ENCODE results near the gene FBXL17.
"Not testable (repeated sequence)": the region's sequence is repeated elsewhere in the genome, so short reads cannot be mapped to it uniquely, and the experiment has no call there.

Gene FBXL17

DNA sequence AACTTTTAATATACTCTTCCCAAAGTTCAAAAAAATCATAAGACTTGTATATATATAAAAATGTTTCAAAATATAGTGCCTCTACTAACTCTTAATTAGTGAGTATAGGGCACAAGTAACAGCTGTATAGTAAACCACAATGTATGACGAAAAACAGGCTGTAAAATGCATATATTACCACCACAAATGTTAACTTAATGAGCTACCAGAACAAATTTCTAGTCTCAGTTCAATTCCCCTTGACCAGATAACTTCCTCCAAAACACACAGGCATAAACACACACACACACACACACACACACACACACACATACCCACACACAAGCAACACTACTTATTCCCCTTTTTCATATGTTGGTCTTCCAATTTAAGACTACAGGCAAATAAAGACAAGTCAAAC, 78.8 kb downstream of the FBXL17 start:
- DNase-seq: no peak

DNA sequence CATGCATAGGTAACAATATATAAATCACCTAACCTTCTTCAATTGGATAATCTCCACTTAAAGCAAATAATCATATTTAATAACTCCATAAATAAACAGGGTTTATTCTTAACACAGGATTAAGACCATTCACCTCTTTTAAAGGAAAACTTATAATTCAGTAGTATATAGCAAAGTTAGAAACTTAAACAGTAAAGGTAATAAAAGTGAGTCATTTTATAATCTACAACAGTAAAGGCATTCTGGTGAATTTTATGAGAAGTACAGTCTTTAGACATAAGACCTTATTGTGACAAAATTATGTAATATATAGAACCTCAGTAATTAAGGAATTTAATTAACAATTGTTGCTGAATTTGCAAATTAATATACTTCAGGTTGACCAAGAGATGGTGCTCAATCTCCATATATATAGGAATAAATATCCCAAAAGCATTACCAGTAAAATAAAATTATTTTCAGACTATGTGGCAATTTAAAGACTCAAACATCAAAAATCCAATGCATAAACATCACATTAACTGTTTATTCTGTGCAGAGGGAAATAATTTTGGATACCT, 84.8 kb downstream of the FBXL17 start:
- DNase-seq: no peak

DNA sequence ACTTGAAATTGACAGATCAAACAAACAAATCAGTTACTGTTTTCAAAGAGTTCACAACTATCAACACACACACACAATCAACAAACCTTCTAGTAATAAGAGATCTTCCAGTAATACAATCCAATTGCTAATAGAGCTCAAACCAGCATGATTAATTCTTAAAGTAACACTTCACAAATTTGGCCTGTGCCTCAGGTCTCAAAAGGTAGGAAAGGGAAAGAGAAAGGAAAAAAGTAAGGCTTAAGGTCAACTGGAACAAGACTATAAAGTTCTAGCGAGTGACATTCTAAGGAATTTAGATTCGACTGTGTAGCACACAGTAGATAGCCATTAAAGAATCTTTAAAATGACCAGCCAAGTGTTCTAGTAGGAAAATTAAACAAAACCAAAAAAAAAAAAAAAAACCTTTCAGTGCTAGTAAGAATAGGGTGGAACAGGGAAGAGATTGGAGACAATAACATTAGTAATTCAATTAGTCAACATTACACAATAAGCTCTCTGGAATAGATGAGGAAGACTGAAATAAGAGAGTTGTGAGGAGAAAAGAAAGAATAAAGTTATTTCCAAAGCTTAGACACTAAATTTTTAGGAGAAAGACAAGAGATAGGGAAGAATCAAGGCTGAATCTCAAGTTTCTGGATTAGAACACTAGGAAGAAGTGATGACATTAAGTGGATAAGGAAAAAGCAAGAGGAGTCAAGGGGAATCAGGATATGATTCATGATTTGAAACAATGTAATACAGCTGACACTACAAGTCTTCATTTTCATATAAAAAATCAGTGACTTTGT, 86.1 kb downstream of the FBXL17 start:
- DNase-seq: peak; percentile 12

DNA sequence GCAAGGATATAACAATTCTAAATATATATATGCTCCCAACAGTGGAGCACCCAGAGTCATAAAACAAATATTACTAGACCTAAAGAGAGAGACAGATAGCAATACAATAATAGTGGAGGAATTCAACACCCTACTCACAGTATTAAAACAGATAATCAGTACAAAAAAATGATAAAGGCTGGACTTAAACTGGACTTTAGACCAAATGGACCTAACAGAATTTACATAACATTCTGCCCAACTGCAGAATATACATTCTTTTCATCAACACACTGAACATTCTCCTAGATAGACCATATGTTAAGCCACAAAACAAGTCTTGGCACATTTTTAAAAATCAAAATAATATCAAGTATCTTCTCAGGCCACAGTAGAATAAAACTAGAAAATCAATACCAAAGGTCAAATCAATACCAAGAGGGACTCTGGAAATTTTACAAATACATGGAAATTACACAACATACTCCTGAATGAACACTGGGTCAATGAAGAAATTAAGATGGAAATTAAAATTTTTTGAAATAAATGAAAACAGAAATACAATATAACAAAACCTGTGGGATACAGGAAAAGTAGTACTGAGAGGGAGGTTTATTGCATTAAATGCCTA, 100.8 kb downstream of the FBXL17 start:
- no peak for DNase-seq

DNA sequence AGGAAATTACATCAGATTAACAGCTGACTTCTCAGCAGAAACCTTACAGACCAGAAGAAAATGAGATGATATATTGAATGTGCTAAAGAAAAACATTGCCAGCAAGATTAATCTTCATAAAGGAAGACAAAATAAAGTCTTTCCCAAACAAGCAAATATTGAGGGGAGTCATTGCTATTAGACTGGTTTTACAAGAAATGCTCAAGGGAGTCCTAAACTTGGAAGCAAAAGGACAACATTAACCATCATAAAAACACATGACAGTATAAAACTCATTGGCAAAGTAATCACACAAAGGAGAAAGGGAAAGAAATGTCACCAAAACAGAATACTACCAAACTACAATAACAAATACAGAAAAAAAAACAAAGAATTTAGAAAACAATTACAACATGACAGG, 101.7 kb downstream of the FBXL17 start:
- DNase-seq: no peak

DNA sequence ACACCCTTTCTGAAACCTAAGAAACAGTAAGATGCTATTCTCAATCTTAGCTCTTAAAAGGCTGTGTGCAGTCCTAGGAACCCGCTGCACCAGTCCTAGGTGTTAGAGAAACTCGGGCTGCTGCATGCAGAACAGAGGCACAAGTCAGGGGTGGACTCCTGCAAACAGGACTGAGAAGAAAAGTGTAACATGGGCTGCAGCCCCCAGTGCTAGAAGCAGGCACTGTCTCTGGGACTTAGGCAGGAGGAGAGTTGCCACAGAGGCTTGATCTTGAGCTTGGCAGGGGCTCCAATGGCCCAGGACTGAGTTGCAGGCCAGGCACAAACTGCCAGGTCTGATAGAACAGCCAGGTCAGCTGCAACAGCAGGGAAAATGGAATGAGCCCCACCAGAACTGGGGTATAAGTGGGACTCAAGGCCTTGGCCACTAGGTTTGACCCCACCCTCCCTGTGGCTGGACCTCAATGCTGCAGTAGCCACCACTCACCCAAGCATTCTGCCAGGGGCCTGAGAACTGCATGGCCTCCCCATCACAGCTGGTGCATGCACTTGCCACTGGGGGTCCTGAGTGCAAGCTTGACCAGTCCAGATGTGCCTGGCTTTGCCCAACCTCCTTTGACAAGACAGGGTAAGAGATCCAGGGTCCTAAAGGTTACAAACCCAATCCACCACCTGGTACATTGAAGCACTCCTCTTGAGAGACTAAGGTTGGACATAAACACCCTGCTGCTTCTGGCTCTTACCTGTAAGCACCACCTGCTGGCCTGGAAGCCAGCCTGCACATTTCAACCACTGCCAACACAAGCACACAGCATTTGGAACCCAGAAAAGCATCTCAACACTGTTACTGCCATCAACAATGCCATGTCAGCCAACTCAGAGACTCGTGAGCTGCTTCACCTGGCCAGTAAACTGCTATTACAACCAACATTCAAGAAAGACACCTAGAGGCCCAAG, 103.3 kb downstream of the FBXL17 start:
- no peak for DNase-seq

DNA sequence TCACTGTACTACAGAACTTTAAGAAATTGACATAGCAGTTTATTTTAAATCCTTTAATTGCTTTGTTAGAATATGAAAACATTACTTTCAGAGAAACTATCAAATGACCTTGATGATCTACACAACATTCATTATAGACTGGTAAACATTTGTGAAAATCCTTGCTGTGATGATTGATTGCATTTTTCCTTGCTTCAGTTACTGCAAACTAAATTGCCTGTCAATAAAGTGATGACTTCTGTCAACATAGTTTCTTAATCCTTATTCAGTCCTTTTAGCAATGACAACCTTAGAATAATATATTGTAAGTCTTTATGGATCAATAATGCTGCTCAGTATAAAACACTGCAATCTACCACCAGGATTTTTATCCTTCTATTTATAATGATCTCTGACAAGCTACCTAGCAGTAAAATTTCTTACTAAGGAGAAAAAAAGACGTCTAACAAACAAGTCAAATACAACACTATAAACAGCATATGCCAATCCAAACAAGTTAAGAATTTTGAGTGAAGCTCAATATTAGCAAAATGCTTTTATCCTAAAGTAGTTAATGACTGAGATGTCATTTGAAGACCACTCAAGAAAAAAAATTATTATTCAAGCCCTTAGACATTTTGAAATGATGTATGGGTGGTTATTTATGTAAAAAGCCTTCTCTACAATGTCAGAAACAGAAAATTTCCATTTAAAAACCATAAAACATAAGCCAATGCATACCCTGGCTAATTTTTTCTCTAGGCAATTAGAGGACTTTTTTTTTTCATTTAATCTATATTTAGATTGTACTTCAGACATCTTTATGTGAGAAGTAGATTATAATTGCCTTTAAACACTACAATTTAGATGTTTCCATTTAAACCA, 105.5 kb downstream of the FBXL17 start:
- DNase-seq: no peak

DNA sequence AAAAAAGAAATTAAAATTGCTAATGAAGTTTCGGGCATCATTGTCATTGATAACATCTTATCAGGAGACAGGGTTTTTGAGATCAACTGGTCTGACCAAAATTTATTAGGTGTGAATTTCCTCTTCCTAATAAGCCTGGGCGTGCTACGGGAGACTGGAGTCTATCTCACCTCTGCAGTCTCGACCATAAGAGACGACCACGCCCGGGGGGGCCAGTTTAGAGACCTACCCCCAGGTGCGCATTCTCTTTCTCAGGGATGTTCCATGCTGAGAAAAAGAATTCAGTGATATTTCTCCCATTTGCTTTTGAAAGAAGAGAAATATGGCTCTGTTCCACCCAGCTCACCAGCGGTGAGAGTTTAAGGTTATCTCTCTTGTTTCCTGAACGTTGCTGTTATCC, 107.8 kb downstream of the FBXL17 start:
- not testable (repeated sequence) for DNase-seq

DNA sequence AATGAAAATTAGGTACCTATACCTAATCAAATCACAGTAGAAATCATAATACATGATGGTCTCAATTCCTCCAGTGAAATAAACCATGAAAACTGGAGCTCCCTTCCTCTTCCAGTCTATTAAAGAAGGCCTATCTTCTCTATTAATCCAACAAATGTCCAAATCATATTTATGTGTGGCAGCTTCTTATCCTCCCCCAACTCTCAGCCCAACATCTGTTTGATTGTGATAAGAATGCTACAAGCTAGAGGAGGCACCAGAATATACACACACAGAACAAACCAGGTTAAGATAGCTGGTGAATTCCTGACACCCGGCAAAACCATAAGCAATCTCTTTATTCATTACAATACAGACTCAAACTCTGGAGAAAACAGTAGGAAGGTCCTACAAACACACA, 110.8 kb downstream of the FBXL17 start:
- no peak for DNase-seq

DNA sequence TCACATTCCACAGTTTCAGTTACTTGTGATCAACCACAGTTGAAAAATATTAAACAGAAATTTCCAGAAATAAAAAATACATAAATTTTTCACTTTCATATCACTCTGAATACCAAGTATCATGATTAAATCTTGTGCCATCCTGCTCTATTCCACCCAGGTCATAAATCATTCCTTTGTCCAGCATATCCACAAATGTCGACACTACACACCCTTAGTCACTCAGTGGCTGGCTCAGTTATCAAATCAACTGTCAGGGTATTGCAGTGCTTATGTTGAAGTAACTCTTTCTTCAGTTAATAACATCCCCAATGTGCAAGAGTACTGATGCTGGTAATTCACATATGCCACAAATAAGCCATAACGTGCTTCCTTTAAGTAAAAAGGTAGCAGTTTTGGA, 115.7 kb downstream of the FBXL17 start:
- DNase-seq: peak; percentile 24

DNA sequence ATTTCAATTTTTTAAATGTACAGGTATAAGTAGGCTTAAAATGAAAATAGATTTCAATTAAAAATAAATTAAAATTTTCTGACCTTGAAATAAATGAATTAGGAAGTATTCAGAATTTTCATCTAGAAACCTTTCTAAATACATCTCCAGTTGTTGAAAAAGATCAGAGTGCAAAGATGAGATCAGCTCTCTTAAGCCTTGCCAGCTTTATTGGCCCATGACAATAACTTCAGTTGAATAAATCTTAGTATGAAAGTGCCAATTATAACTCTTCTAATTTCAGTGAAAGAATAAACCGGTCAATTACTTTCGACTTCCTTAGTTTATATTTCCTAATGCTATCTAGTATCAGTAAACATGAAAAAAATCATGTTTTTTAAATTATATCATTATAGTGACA, 117.4 kb downstream of the FBXL17 start:
- DNase-seq: no peak

DNA sequence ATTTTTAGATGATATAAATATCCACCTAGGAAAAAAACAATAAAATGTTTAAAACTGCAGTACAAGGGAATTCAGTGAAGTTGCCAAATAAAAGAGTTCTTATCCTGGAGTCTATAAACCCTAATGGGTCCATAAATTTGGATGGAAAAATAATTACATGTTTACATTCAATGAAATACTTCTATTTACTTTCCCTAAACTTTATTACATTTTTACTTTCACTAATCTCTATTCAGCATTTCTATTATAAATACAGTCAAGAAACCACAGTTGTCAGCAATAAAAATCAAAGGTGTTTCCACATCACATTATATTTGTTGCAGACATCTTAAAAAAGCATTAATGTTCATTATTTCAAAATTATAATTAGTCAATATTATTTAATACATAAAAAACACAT, 118.6 kb downstream of the FBXL17 start:
- no peak for DNase-seq

DNA sequence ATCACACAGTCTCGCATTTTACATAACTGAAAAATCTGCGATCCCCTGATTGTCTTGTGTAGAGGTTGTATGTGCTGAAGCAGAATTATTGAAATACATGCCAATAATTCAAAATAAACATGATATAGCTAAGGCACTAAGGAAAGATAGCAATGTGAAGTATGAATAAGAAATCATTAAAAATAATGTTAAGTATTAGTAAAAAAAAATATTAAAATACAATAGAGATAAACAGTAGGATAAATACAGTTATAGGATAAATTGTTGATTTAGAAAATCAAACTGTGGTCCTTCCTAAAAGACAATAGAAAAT, 121.1 kb downstream of the FBXL17 start:
- DNase-seq: no peak

DNA sequence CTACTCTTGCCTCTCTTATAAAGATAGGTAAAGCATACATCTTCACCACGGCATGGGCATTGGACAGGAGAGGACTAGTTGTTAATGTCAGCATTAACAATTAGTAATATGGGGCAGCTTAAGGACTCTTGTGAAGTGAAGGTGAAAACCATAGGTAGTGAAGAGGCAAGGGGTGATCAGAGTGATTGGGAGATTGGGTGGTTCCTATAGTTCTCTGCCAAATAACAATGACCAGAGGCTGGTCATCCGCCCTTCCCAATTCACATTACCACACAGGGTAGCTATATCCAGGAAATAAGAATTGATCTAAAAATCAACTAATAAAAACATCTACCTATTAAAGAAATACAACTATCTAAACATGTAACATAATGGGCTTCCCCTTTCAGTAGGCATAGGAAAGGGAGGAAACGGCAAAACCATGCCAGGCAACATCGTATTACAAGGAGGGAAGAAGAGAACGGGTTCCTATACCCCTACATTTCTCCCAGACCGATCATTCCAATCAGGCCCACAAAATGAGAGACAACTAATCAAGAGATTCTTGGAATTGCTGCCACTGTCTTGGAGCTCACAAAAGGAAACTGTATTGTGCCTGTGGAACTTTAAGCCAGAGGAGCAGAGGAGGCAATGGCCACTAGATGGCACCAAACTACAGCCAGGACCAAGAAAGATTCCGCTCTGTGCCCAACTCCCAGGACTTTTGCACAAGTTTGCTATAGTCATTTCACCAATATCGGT, 121.6 kb downstream of the FBXL17 start:
- peak; percentile 76 for DNase-seq

DNA sequence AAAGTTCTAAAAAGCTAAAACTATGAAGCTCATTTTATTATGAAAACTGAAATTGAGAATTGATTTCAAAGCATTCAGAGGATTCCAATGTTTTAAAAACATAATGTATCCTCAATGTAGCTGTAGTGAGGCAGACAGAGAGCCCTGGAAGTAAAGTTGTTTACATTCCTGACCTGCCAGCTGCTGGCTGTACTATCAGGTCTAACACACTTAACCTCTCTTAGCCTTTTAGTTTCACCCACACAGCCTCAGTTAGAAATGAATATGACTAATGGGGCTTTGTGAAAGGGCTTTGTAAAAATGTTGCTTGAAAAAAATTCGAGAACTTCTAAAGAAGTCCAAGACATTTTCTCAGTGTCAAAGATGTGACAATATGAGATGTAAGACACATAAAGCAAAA, 122.6 kb downstream of the FBXL17 start:
- DNase-seq: peak; percentile 42

DNA sequence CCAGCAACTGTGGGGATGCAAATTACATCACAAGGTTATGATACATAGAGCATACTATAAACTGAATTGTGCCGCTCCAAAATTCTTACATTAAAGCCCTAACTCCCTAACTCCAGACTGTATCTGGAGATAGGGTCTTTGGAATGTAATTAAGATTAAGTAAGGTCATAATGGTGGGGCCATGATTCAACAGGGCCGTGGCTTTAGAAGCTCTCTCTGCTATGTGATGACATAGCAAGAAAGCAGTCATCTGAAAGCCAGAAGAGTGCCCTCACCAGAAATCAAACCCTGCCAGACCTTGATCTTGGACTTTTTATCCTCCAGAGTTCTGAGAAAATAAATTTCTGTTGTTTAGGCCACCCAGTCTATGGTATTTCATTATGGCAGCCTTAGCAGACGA, 123.9 kb downstream of the FBXL17 start:
- peak; percentile 59 for DNase-seq

DNA sequence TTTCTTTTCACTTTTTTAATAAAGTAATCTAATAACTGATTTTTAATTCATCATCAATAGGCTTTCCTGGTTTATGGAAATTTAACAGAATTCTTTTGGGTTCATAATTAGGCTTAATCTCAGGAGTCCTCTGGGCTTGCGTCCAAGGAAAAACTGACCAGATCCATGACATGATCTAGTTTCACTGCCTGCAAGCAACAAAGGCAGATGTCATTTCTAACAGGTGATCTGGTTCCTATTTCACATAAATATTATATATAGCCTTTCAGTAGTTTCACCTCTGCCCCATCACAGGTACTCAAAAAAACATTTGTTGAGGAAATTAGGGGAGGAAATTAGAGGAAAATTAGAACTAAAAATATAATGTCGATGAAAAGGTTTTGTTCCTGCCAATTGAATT, 126.4 kb downstream of the FBXL17 start:
- no peak for DNase-seq

DNA sequence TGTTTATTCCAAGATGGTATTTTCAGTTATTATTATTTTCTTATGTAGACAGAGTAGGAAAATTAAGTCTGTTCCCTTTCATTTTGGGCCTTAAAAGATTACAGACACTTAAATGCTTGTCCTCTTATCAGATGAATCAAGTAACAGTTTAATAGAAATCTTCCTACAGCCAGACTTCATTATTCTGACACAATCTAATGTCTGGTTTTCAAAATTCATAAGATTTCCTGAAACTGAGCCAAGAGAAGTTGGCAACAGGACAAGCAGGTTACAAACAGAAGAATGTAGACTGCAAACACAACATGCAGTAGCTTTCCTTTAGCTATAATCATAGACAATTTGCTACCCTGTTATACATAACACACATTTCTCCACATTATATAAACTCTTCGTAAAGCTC, 130.5 kb downstream of the FBXL17 start:
- peak; percentile 27 for DNase-seq

DNA sequence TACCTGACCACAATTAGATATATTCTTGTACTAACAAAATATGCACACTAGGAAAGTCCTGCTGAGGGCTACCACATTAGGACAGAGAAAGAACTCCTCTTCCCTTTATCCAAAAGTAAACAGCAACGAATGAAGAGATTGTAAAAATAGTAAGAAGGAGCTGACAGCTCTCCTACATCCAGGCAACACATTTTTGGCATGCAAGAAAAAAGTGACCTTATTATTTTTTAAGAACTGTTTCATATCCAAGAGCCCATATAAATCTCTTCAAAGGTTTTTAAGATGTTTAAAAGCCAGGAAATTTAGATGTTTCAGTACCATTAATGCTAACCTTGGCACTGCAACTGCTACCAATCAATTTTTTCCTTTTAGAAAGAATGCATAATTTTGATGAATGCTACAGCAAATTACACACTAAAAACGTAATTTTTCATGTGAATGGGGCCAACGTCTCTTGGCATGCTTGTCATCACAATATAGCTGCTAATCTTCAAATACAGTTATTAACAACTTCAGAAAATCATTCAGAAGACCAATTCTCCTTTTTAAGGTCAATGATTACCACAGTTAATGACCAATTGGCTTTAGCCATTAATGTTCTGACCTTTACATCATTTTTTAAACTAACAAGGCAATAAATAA, 132.0 kb downstream of the FBXL17 start:
- no peak for DNase-seq

DNA sequence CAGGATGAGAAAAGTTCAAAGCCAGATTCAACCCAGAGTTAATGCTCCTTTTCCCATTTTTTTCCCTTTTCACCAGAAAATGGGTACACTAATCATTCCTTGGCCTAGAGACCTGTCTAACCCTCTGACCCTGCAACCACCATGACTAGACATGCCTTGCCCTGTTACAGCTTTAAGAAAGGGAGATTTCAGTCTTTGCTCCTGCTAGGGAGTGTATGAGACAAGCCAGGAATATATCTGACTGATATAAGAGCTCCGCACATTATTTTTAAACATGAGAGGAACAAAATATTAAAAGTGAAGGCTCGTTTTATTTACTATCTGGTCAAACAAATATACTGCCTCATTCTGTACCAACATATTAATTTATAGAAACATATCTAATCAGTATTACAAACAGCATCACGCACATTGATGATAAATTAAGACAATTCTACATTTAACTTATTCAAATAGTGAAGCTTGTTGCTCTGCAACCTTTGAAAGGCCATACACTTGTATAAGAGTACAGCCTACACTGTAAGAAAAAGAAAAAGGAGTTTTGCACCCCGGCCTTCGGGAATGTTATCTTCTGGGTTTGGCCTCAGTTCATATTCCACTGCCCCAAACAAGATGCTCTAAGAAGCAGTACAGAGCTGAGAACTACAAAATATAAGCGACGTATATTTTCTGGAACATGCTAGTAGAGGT, 132.7 kb downstream of the FBXL17 start:
- no peak for DNase-seq
